GM11168 (cell line): ENCODE measurements around the gene ADCK1.

ENCODE experiments used
- in situ Hi-C: fragments of 300-500 bp; cut with MboI; formaldehyde crosslinking; loops from one replicate; pipeline ENCODE4 v1.12.0; 2022; ENCODE audit warnings: low sequenced_read_pairs; ENCODE audit not compliant: unreplicated experiment

The ADCK1 gene

DNA sequence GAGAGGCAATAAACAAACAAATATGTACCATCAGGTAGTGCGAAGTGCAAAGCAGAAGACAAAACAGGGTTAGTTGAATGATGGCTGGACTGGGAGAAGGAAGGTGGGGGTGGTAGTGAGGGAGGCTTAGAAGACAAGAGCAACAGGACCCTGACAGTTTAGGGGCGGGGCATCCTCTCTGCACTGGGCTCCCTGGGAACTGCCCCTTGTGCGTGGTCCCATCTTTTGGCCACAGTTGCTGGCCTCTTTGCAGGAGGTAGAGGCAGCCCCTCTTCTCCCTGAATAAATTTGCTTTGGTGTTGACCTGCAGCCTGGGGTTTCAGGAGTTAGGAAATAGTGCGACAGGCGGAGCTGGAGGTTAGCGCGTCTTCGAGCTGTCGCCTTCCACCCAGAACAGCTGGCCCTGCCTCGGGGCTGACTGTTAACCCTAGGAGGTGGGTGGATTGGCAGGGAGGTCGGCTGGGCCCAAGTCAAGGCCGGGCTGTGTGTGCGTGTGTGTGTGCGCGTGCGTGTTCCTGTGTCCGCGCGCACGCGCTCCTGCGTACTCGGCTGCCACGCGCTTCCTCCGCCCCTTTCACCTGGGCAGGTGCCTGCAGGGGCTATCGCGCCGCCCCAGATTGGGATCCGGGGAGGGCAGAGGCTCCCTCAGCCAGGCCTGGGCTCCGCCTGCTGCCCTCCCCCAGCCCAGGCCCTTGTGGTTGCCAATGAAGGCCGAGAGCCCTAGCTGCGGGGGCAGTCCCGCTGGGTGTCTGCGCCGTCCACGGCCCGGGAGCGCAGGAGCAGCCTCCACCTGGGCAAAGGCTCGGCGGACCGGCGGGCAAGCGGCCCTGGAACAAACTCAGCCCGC, 180.8 kb downstream of the ADCK1 start:
- in situ Hi-C loops, result no loop called here
